NCI-H2196 treated with DMSO at 0.1 percent for 48 hours (cell line): Measurements from ENCODE around the gene CNIH1.
A peak's percentile ranks its signal among the peaks of the same experiment; 100 is the strongest.
"Not testable (repeated sequence)": the region's sequence is repeated elsewhere in the genome, so short reads cannot be mapped to it uniquely, and the experiment has no call there.

Experiments used
- DNase-seq: peaks from one replicate; lab custom pipeline; 2025; ENCODE audit not compliant: unreplicated experiment; lab: John Stamatoyannopoulos, UW

CNIH1 gene

GRCh38 chr14:54435500-54435981 lies 5.6 kb downstream of the CNIH1 start:
- no peak for DNase-seq

- DNase-seq, result no peak
Measured at GRCh38 chr14:54428527-54428926, 12.6 kb downstream of the CNIH1 start.

GRCh38 chr14:54427871-54428270 lies 13.3 kb downstream of the CNIH1 start:
- no peak for DNase-seq

GRCh38 chr14:54425537-54426274 lies 15.5 kb downstream of the CNIH1 start:
- no peak for DNase-seq

- no peak for DNase-seq
Measured at GRCh38 chr14:54425068-54425467, 16.1 kb downstream of the CNIH1 start.

- DNase-seq, result no peak
Measured at GRCh38 chr14:54424479-54424901, 16.7 kb downstream of the CNIH1 start.

GRCh38 chr14:54423991-54424390 lies 17.2 kb downstream of the CNIH1 start:
- no peak for DNase-seq

GRCh38 chr14:54420478-54421142 lies 20.6 kb downstream of the CNIH1 start:
- DNase-seq, result no peak

- DNase-seq, result no peak
Measured at GRCh38 chr14:54411371-54411770, 29.8 kb downstream of the CNIH1 start.

- DNase-seq, result no peak
Measured at GRCh38 chr14:54410215-54410614, 31.0 kb downstream of the CNIH1 start.

GRCh38 chr14:54403401-54404005 lies 37.7 kb downstream of the CNIH1 start:
- DNase-seq, result not testable (repeated sequence)

GRCh38 chr14:54399560-54399959 lies 41.6 kb downstream of the CNIH1 start:
- DNase-seq, result no peak

GRCh38 chr14:54396493-54397335 lies 44.5 kb downstream of the CNIH1 start, which contains the start of gene CDKN3:
CDKN3 (plus strand) TSS chr14:54397007; CDS start chr14:54397069, 62 bp downstream.
- peak; percentile 98 for DNase-seq

- DNase-seq, result no peak
Measured at GRCh38 chr14:54396183-54396492, 45.0 kb downstream of the CNIH1 start.

GRCh38 chr14:54395716-54396115 lies 45.5 kb downstream of the CNIH1 start:
- DNase-seq, result no peak

- DNase-seq, result no peak
Measured at GRCh38 chr14:54395284-54395683, 45.9 kb downstream of the CNIH1 start.

GRCh38 chr14:54394596-54394995 lies 46.6 kb downstream of the CNIH1 start:
- DNase-seq, result no peak

GRCh38 chr14:54392986-54393884 lies 47.9 kb downstream of the CNIH1 start:
- DNase-seq, result not testable (repeated sequence)

GRCh38 chr14:54392131-54392859 lies 48.9 kb downstream of the CNIH1 start:
- no peak for DNase-seq
